ENCODE data around the gene SENP7. TPM values are rescaled to one million over a fixed set of nuclear protein-coding genes. Genes with fewer than 3 reads are reported as not detected.

Gene SENP7
- total RNA-seq, 1 experiment from 2014 or later, result 12.0 TPM

DNA sequence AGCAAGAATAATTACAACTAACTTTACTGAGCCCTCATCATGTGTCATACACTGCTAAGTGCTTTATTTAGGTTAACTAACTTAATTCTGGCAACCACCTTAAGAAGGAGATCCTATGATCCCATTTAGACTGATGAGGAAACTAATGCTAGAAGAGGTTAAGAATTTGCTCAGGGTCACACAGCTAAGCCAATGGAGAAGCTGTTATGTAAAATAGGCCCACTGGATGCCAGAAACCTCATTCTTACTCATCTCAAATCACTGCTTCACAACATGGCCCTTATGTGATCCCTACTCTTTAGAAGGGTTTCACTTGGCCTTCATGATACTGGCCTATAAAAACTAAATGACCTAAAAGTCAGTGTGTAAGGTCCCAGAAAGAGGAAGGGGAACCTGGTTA, 233.8 kb downstream of the SENP7 start:
- Mint-ChIP-seq H3K4me1 (ENCODE audit: low read depth, unreplicated experiment) (no peaks in the 10 kb centered on the region), H3K36me3 (ENCODE audit: insufficient read depth, unreplicated experiment) (no peaks in the 10 kb centered on the region), H3K27ac (ENCODE audit: unreplicated experiment) (no peak overlapping the region), H3K27me3 (ENCODE audit: unreplicated experiment) (no peaks in the 10 kb centered on the region), H3K4me3 (ENCODE audit: low read depth, unreplicated experiment) (no peak overlapping the region), H3K9me3 (ENCODE audit: low read depth, unreplicated experiment) (no peaks in the 10 kb centered on the region)
- TF ChIP-seq, protein P1, sequence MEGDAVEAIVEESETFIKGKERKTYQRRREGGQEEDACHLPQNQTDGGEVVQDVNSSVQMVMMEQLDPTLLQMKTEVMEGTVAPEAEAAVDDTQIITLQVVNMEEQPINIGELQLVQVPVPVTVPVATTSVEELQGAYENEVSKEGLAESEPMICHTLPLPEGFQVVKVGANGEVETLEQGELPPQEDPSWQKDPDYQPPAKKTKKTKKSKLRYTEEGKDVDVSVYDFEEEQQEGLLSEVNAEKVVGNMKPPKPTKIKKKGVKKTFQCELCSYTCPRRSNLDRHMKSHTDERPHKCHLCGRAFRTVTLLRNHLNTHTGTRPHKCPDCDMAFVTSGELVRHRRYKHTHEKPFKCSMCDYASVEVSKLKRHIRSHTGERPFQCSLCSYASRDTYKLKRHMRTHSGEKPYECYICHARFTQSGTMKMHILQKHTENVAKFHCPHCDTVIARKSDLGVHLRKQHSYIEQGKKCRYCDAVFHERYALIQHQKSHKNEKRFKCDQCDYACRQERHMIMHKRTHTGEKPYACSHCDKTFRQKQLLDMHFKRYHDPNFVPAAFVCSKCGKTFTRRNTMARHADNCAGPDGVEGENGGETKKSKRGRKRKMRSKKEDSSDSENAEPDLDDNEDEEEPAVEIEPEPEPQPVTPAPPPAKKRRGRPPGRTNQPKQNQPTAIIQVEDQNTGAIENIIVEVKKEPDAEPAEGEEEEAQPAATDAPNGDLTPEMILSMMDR (IDR thresholded peaks at IDR 0.05; ENCODE audit: unreplicated experiment), result no peak
- CTCF ChIA-PET, result no interaction called here
- BruUV-seq (replicated peaks), result no TSS peak
- no peak for DNase-seq
- intact Hi-C loops (cut with micrococcal nuclease; ENCODE audit: unreplicated experiment), result no loop called here

DNA sequence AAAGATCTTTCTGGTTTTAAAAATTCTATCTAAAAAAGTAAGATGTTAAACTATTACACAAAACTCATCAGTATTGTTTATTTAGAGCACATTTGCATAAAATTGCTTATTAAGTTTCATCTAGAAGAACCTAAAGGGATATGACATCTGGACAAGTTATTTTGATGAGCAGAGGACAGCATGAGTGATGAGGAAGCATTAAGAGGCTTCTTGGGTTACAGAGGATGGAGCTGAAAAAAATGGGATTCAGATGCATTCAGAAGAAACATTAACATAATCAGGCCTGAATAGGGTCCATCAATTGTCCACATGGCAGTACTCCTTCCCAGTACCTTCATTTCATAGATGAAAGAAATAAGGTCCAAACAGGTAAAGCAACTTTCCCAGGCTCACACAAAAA, 234.3 kb downstream of the SENP7 start:
- no peaks in the 10 kb centered on the region for H3K9me3 Mint-ChIP-seq (ENCODE audit: low read depth, unreplicated experiment)
- CTCF ChIA-PET, result no interaction called here
- TF ChIP-seq, protein P1 (IDR thresholded peaks at IDR 0.05; ENCODE audit: unreplicated experiment), result no peak
- no peaks in the 10 kb centered on the region for H3K36me3 Mint-ChIP-seq (ENCODE audit: insufficient read depth, unreplicated experiment)
- no peak for DNase-seq
- H3K4me1 Mint-ChIP-seq (ENCODE audit: low read depth, unreplicated experiment), result no peaks in the 10 kb centered on the region
- BruUV-seq (replicated peaks), result no TSS peak
- no peaks in the 10 kb centered on the region for H3K27me3 Mint-ChIP-seq (ENCODE audit: unreplicated experiment)
- intact Hi-C loops (cut with micrococcal nuclease; ENCODE audit: unreplicated experiment), result no loop called here
- no peak overlapping the region for H3K27ac Mint-ChIP-seq (ENCODE audit: unreplicated experiment)
- no peak overlapping the region for H3K4me3 Mint-ChIP-seq (ENCODE audit: low read depth, unreplicated experiment)

Other genes starting within 250 kb of the SENP7 start
- gene IMPG2, start 192.6 kb downstream of the SENP7 start, total RNA-seq (2022), result 0.50 and 0.78 TPM in 2 replicates
- 29.7 and 30.7 TPM in 2 replicates for gene TRMT10C, start 48.7 kb upstream of the SENP7 start, total RNA-seq (2022)
- gene PCNP, start 61.0 kb upstream of the SENP7 start, total RNA-seq (2022), result 135 and 147 TPM in 2 replicates
- 34.8 and 36.5 TPM in 2 replicates for gene ZBTB11, start 163.9 kb upstream of the SENP7 start, total RNA-seq (2022)
- gene RPL24, start 173.5 kb upstream of the SENP7 start, total RNA-seq (2022), result 587 and 599 TPM in 2 replicates
- 5.4 and 6.4 TPM in 2 replicates for gene CEP97, start 211.4 kb upstream of the SENP7 start, total RNA-seq (2022)

Data from Calu3 (cell line).